CD14-positive monocyte (primary cell): Measurements from ENCODE around the gene PICK1. TPM values are rescaled to one million over a fixed set of nuclear protein-coding genes. Genes with fewer than 3 reads are reported as not detected.

Experiments
- DNase-seq, 3 donors: peaks; one replicate each; pipeline ENCODE4 v3.0.0-alpha.2; 2011 to 2022
- H2AFZ ChIP-seq: 2 replicates; pipeline ENCODE4 v1.6.0; 2012; ENCODE audit warnings: mild to moderate bottlenecking, low read depth, low read length, inconsistent platforms; ENCODE audit not compliant: insufficient read depth, poor library complexity, severe bottlenecking
- H3K27ac ChIP-seq, 2 donors: 1 replicate in 1 of 2; 2 replicates in 1 of 2; pipeline ENCODE4 v1.5.1; 2012 to 2013; ENCODE audit warnings: low read length in 2 of 2, control low read depth in 1 of 2, inconsistent platforms in 1 of 2, low read depth in 1 of 2, mild to moderate bottlenecking in 1 of 2
- H3K27me3 ChIP-seq, 2 donors: one replicate each; pipeline versions ENCODE4 v1.6.0 to v1.6.1; 2011 to 2013; ENCODE audit warnings: low read length in 2 of 2; ENCODE audit not compliant: control insufficient read depth in 2 of 2, insufficient read depth in 2 of 2
- H3K36me3 ChIP-seq, 2 donors: replicated peaks in 1 of 2; 1 replicate in 1 of 2; 2 replicates in 1 of 2; pipeline versions ENCODE4 v1.5.1 to v1.6.1; 2012 to 2013; ENCODE audit warnings: low read length in 2 of 2, control low read depth in 1 of 2, inconsistent platforms in 1 of 2, mild to moderate bottlenecking in 1 of 2; ENCODE audit not compliant: insufficient read depth in 2 of 2, control insufficient read depth in 1 of 2
- H3K4me1 ChIP-seq, 2 donors: 1 replicate in 1 of 2; 2 replicates in 1 of 2; pipeline versions ENCODE4 v1.5.1 to v1.6.1; 2012 to 2013; ENCODE audit warnings: low read length in 2 of 2, control low read depth in 1 of 2, inconsistent platforms in 1 of 2, mild to moderate bottlenecking in 1 of 2, moderate library complexity in 1 of 2; ENCODE audit not compliant: insufficient read depth in 2 of 2, control insufficient read depth in 1 of 2
- H3K4me2 ChIP-seq: replicated peaks from 2 replicates; pipeline ENCODE3; 2012; ENCODE audit warnings: low read length, moderate library complexity, mild to moderate bottlenecking; ENCODE audit not compliant: poor library complexity, severe bottlenecking; ENCODE audit errors: extremely low read depth
- H3K4me3 ChIP-seq, 3 experiments: fragments of 200-600 bp in 1 of 3; sonication (generic) in 1 of 3; replicated peaks in 1 of 3; 1 replicate in 2 of 3; 2 replicates in 1 of 3; pipeline ENCODE4 v1.5.1; 2011 to 2013; ENCODE audit warnings: low read length in 3 of 3, mild to moderate bottlenecking in 3 of 3, control low read depth in 2 of 3, low read depth in 2 of 3, inconsistent platforms in 1 of 3, moderate library complexity in 1 of 3
- H3K79me2 ChIP-seq: 2 replicates; pipeline ENCODE4 v1.6.0; 2012; ENCODE audit warnings: mild to moderate bottlenecking, control low read depth, inconsistent platforms, low read length, moderate library complexity; ENCODE audit not compliant: insufficient read depth
- H3K9ac ChIP-seq: 2 replicates; pipeline ENCODE4 v1.6.0; 2017; ENCODE audit warnings: low read length, mild to moderate bottlenecking; ENCODE audit not compliant: insufficient read depth, poor library complexity, severe bottlenecking
- H3K9me3 ChIP-seq, 2 donors: replicated peaks in 1 of 2; 1 replicate in 1 of 2; 2 replicates in 1 of 2; pipeline versions ENCODE4 v1.5.1 to v1.6.1; 2012 to 2013; ENCODE audit warnings: low read length in 2 of 2, control low read depth in 1 of 2; ENCODE audit not compliant: control insufficient read depth in 1 of 2, insufficient read depth in 1 of 2
- H4K20me1 ChIP-seq: 2 replicates; pipeline ENCODE4 v1.6.0; 2012; ENCODE audit warnings: mild to moderate bottlenecking, low read length, control low read depth, moderate library complexity; ENCODE audit not compliant: insufficient read depth
- H3K27ac Mint-ChIP-seq, 7 donors: one replicate each; pipeline ENCODE4 v1.8.0; 2020; ENCODE audit warnings: mild to moderate bottlenecking in 7 of 7, mixed read lengths in 7 of 7, moderate library complexity in 6 of 7, inconsistent platforms in 2 of 7
- H3K27me3 Mint-ChIP-seq, 3 donors: one replicate each; pipeline ENCODE4 v1.8.0; 2021 to 2022; ENCODE audit warnings: low read depth in 3 of 3, mild to moderate bottlenecking in 3 of 3, mixed read lengths in 3 of 3, moderate library complexity in 3 of 3, inconsistent platforms in 1 of 3
- H3K36me3 Mint-ChIP-seq, 2 donors: one replicate each; pipeline ENCODE4 v1.8.0; 2020; ENCODE audit warnings: mixed read lengths in 2 of 2, inconsistent platforms in 1 of 2, mild to moderate bottlenecking in 1 of 2
- H3K4me1 Mint-ChIP-seq: one replicate; pipeline ENCODE4 v1.8.0; 2020; ENCODE audit warnings: mild to moderate bottlenecking, mixed read lengths
- H3K4me3 Mint-ChIP-seq, 2 donors: one replicate each; pipeline ENCODE4 v1.8.0; 2020; ENCODE audit warnings: mild to moderate bottlenecking in 2 of 2, mixed read lengths in 2 of 2, moderate library complexity in 1 of 2
- H3K9me3 Mint-ChIP-seq, 7 donors: one replicate each; pipeline ENCODE4 v1.8.0; 2020 to 2022; ENCODE audit warnings: mixed read lengths in 7 of 7, mild to moderate bottlenecking in 6 of 7, moderate library complexity in 6 of 7, inconsistent platforms in 2 of 7
- CTCF ChIP-seq: fragments of 200-600 bp; IDR thresholded peaks from one replicate; pipeline ENCODE4 v1.8.0; 2022; ENCODE audit warnings: antibody characterized with exemption, mild to moderate bottlenecking
- WGBS: methylation state at CpG from one replicate; pipeline ENCODE4 v1.1.5; 2013; ENCODE audit warnings: missing lambda C conversion rate; ENCODE audit not compliant: insufficient coverage; 5-methylcytosine and 5-hydroxymethylcytosine counted together
- intact Hi-C, 2 donors: fragments of 100-400 bp; cut with micrococcal nuclease; formaldehyde crosslinking; loops; one replicate each; pipeline versions ENCODE4 v1.15.0 to v1.15.1; 2023
- polyA plus RNA-seq, 3 donors: library from polyadenylated mRNA; depleted of rRNA in 1 of 3; unstranded in 2 of 3; stranded (reverse) in 1 of 3; fragments of 300-500 nt in 2 of 3; fragments of >200 nt in 1 of 3; fragmentation: Illumina TruSeq in 2 of 3; gene quantifications; 1 replicate in 2 of 3; 2 replicates in 1 of 3; pipeline ENCODE4 v1.2.3, GENCODE V29; 2012 to 2021

Gene PICK1
- polyA plus RNA-seq, 3 donors, result 6.4 to 16.9 (median 7.2) TPM

DNA sequence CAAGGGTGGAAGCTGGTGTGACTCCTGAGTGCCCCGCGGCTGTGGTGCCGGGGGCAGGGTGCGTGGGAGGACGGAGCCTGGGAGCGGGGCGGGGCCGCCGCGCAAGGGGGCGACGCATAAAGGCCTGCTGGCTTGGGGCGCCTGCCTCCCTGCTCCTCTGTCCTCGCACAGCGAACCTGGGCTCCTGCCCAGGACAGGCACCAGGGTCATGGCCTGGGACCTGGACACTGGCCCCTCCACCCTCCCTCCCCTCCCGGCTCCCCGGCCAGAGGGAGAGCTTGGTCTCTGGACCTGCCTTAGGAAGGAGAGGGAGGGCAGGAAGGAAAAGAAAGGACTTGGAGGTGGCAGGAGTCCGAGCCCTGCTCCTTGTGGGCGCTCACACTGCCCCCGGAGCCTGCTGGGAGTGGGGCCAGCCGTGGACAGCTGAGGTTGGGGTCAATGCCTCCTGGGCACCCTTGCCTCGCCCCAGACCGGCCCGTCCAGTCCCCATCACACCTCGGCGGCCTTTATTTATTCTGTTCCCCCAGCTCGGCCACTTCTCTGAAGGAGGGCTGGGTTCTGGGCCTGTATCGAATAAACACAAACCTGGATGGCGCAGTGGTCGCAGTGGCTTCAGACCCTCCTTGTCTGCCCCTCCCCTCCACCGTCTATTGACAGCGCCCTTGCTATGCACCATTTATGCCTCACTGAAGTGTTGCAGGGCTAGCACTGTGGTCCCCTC, 18.1 kb downstream of the PICK1 start:
- H3K4me2 ChIP-seq, result no peak overlapping the region
- no peaks in the 10 kb centered on the region for H3K4me1 ChIP-seq
- peaks cover 0 to 9% of the 10 kb centered on the region in 2 donors for H3K27me3 ChIP-seq
- DNase-seq, result no peak
- H3K9me3 ChIP-seq, result no peaks in the 10 kb centered on the region
- TF ChIP-seq CTCF, result no peak
- H3K36me3 ChIP-seq, result peaks cover 35 to 40% of the 10 kb centered on the region in 2 donors
- H2AFZ ChIP-seq, result no peak overlapping the region
- no peaks in the 10 kb centered on the region for H4K20me1 ChIP-seq
- Mint-ChIP-seq H3K27me3 (peaks cover 7 to 11% (median 11%) of the 10 kb centered on the region in 3 donors), H3K9me3 (peaks cover 0 to 2% (median 0%) of the 10 kb centered on the region in 7 donors), H3K4me1 (no peaks in the 10 kb centered on the region), H3K36me3 (peaks cover 27 to 43% of the 10 kb centered on the region in 2 donors), H3K4me3 (no peak overlapping the region), H3K27ac (no peak overlapping the region)
- intact Hi-C loops, result no loop called here
- WGBS, result 96% methylated on average over 21 of the region's 32 CpGs
- H3K27ac ChIP-seq, result no peak overlapping the region
- no peaks in the 10 kb centered on the region for H3K79me2 ChIP-seq
- no peak overlapping the region for H3K4me3 ChIP-seq
- H3K9ac ChIP-seq, result no peak overlapping the region

- H4K20me1 ChIP-seq, result no peaks in the 10 kb centered on the region
- no peak overlapping the region for H3K9ac ChIP-seq
- no peak overlapping the region for H2AFZ ChIP-seq
- H3K4me3 ChIP-seq, result no peak overlapping the region
- H3K9me3 Mint-ChIP-seq, result peaks cover 0 to 3% (median 0%) of the 10 kb centered on the region in 7 donors
- no peaks in the 10 kb centered on the region for H3K9me3 ChIP-seq
- H3K4me1 ChIP-seq, result peaks cover 0 to 4% of the 10 kb centered on the region in 2 donors
- H3K4me3 Mint-ChIP-seq, result no peak overlapping the region
- peaks cover 2% of the 10 kb centered on the region for H3K4me1 Mint-ChIP-seq
- intact Hi-C loops, result no loop called here
- H3K36me3 Mint-ChIP-seq, result peaks cover 27 to 36% of the 10 kb centered on the region in 2 donors
- H3K4me2 ChIP-seq, result no peak overlapping the region
- DNase-seq, result no peak
- H3K36me3 ChIP-seq, result peaks cover 31 to 35% of the 10 kb centered on the region in 2 donors
- H3K79me2 ChIP-seq, result no peaks in the 10 kb centered on the region
- H3K27me3 Mint-ChIP-seq, result peaks cover 14 to 18% (median 17%) of the 10 kb centered on the region in 3 donors
- no peak for TF ChIP-seq CTCF
- peaks cover under 1 to 14% of the 10 kb centered on the region in 2 donors for H3K27me3 ChIP-seq
- 97% methylated on average over 10 of the region's 13 CpGs for WGBS
- no peak overlapping the region for H3K27ac Mint-ChIP-seq
- no peak overlapping the region for H3K27ac ChIP-seq
These were observed 18.8 kb downstream of the PICK1 start for GRCh38 chr22:38075961-38076360.
